Bronchial epithelial cell (primary cell): ENCODE data around the gene MUC13. TPM values are rescaled to one million over a fixed set of nuclear protein-coding genes. Genes with fewer than 3 reads are reported as not detected.
"Not testable (repeated sequence)": the region's sequence is repeated elsewhere in the genome, so short reads cannot be mapped to it uniquely, and the experiment has no call there.

Experiments used
- DNase-seq: peaks from one replicate; pipeline ENCODE4 v3.0.0-alpha.2; 2010; ENCODE audit warnings: low read depth
- FAIRE-seq: peaks from 2 replicates; lab custom pipeline; 2011; peaks lifted over from hg19 to GRCh38; lab: Jason Lieb, UNC
- H3K27me3 ChIP-seq: 2 replicates; pipeline ENCODE4 v1.5.1; 2011; ENCODE audit warnings: low read length; ENCODE audit not compliant: control insufficient read depth, insufficient read depth
- H3K36me3 ChIP-seq: 2 replicates; pipeline ENCODE4 v1.5.1; 2011; ENCODE audit warnings: low read length; ENCODE audit not compliant: control insufficient read depth, insufficient read depth
- H3K4me3 ChIP-seq: 2 replicates; pipeline ENCODE4 v1.5.1; 2011; ENCODE audit warnings: mild to moderate bottlenecking, low read depth, low read length, control low read depth
- total RNA-seq: library from RNA; depleted of rRNA; stranded (reverse); fragments of >200 nt; gene quantifications from 2 replicates; pipeline ENCODE4 v1.2.1, GENCODE V29; 2014
- TF ChIP-seq, protein P1 (sequence below): IDR thresholded peaks from 2 replicates; pipeline ENCODE4 v1.5.1; 2011; ENCODE audit warnings: mild to moderate bottlenecking, moderate library complexity, low read length, control low read depth, inconsistent platforms; ENCODE audit not compliant: insufficient read depth, severe bottlenecking

Gene MUC13
- total RNA-seq, 1 donor from 2014 or later, result not detected

- DNase-seq (no peak), FAIRE-seq (no peak)
- no peak overlapping the region for H3K4me3 ChIP-seq
- no peaks in the 10 kb centered on the region for H3K27me3 ChIP-seq
- no peaks in the 10 kb centered on the region for H3K36me3 ChIP-seq
- TF ChIP-seq, protein P1, sequence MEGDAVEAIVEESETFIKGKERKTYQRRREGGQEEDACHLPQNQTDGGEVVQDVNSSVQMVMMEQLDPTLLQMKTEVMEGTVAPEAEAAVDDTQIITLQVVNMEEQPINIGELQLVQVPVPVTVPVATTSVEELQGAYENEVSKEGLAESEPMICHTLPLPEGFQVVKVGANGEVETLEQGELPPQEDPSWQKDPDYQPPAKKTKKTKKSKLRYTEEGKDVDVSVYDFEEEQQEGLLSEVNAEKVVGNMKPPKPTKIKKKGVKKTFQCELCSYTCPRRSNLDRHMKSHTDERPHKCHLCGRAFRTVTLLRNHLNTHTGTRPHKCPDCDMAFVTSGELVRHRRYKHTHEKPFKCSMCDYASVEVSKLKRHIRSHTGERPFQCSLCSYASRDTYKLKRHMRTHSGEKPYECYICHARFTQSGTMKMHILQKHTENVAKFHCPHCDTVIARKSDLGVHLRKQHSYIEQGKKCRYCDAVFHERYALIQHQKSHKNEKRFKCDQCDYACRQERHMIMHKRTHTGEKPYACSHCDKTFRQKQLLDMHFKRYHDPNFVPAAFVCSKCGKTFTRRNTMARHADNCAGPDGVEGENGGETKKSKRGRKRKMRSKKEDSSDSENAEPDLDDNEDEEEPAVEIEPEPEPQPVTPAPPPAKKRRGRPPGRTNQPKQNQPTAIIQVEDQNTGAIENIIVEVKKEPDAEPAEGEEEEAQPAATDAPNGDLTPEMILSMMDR, result no peak
These were observed 26.1 kb upstream of the MUC13 start for GRCh38 chr3:124960698-124961097.

- Histone ChIP-seq H3K36me3 (no peaks in the 10 kb centered on the region), H3K27me3 (no peaks in the 10 kb centered on the region), H3K4me3 (no peak overlapping the region)
- FAIRE-seq (no peak), DNase-seq (no peak)
- TF ChIP-seq, protein P1, result no peak
These were observed 25.6 kb upstream of the MUC13 start for GRCh38 chr3:124960105-124960504.

GRCh38 chr3:124957951-124958350, 23.4 kb upstream of the MUC13 start:
- not testable (repeated sequence) for DNase-seq, H3K27me3 ChIP-seq, FAIRE-seq

DNA sequence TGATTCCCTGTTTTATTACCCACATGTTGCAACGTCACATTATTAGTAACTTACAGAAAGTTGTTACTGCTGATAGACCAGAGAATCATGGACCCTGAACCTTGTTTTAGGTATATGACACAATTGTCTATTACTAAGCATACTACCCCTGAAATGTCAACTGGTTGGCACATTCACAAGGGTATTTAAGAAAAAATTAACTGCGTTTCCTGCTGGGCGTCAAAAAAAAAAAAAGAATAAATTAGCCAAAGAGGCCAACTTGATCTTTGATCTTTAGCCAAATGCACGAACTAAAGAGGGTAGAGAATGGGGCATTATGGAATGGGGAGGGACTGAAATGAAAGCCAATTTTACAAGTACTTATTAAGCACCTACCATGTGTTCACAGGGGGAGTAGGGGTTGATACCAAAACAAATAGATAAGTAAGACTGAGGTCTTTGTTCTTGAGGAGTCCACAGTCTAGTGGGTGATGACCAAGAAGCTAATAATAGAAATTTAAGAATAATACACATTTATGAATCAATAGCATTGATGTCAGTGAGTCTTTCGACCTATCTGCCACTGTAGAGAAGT, 17.8 kb upstream of the MUC13 start:
- TF ChIP-seq, protein P1, result no peak
- no peaks in the 10 kb centered on the region for H3K36me3 ChIP-seq
- FAIRE-seq (no peak), DNase-seq (no peak)
- H3K4me3 ChIP-seq, result no peak overlapping the region
- H3K27me3 ChIP-seq, result no peaks in the 10 kb centered on the region

More at GRCh38 chr3:124957951-124958350, 23.4 kb upstream of the MUC13 start:
- H3K4me3 ChIP-seq, H3K36me3 ChIP-seq: not testable (repeated sequence)

GRCh38 chr3:124951511-124952281, 17.1 kb upstream of the MUC13 start:
- TF ChIP-seq, protein P1, result no peak
- DNase-seq, result peak; percentile 77
- no peak for FAIRE-seq
- H3K27me3 ChIP-seq, result no peaks in the 10 kb centered on the region
- H3K36me3 ChIP-seq, result no peaks in the 10 kb centered on the region
- H3K4me3 ChIP-seq, result no peak overlapping the region

- FAIRE-seq, result no peak
- TF ChIP-seq, protein P1, result no peak
- no peak for DNase-seq
These were observed 15.5 kb upstream of the MUC13 start for GRCh38 chr3:124950026-124950425.

More at GRCh38 chr3:124950026-124950425, 15.5 kb upstream of the MUC13 start:
- Histone ChIP-seq H3K4me3 (no peak overlapping the region), H3K27me3 (no peaks in the 10 kb centered on the region), H3K36me3 (no peaks in the 10 kb centered on the region)
